ENCODE data around the gene TRMT61A.

Gene TRMT61A

GRCh38 chr14:103516426-103517173 lies 12.4 kb upstream of the TRMT61A start:
- no peak overlapping the region for H3K4me3 ChIP-seq (ENCODE audit: low read length)
- no peak for DNase-seq (ENCODE audit: low read depth)
- TF ChIP-seq CTCF (IDR thresholded peaks at IDR 0.05; ENCODE audit: insufficient read depth, low read depth, low read length, missing control alignments), result no peak

- no peak for DNase-seq (ENCODE audit: low read depth)
- H3K4me3 ChIP-seq (ENCODE audit: low read length), result no peak overlapping the region
- no peak for TF ChIP-seq CTCF (IDR thresholded peaks at IDR 0.05; ENCODE audit: insufficient read depth, low read depth, low read length, missing control alignments)
Measured at GRCh38 chr14:103517174-103517566, 11.8 kb upstream of the TRMT61A start.

- no peak for TF ChIP-seq CTCF (IDR thresholded peaks at IDR 0.05; ENCODE audit: insufficient read depth, low read depth, low read length, missing control alignments)
- no peak for DNase-seq (ENCODE audit: low read depth)
- no peak overlapping the region for H3K4me3 ChIP-seq (ENCODE audit: low read length)
Measured at GRCh38 chr14:103517721-103518421, 11.1 kb upstream of the TRMT61A start.

- DNase-seq (ENCODE audit: low read depth), result peak; percentile 60
- H3K4me3 ChIP-seq (ENCODE audit: low read length), result no peak overlapping the region
- peak; percentile 91 for TF ChIP-seq CTCF (IDR thresholded peaks at IDR 0.05; ENCODE audit: insufficient read depth, low read depth, low read length, missing control alignments)
Measured at GRCh38 chr14:103518422-103519042, 10.5 kb upstream of the TRMT61A start.

GRCh38 chr14:103519043-103519836 lies 9.8 kb upstream of the TRMT61A start:
- no peak overlapping the region for H3K4me3 ChIP-seq (ENCODE audit: low read length)
- DNase-seq (ENCODE audit: low read depth), result no peak
- TF ChIP-seq CTCF (IDR thresholded peaks at IDR 0.05; ENCODE audit: insufficient read depth, low read depth, low read length, missing control alignments), result no peak

GRCh38 chr14:103519837-103520212 lies 9.2 kb upstream of the TRMT61A start:
- TF ChIP-seq CTCF (IDR thresholded peaks at IDR 0.05; ENCODE audit: insufficient read depth, low read depth, low read length, missing control alignments), result no peak
- H3K4me3 ChIP-seq (ENCODE audit: low read length), result no peak overlapping the region
- DNase-seq (ENCODE audit: low read depth), result no peak

All from epithelial cell of esophagus (primary cell).